Liver (tissue), 3 donors: ENCODE results near the gene SEMA4B.

ENCODE experiments used
- ATF3 ChIP-seq: IDR thresholded peaks from 2 replicates; pipeline ENCODE4 v1.6.1; 2016; ENCODE audit warnings: antibody characterized with exemption
- EGR1 ChIP-seq, 2 donors: IDR thresholded peaks; 2 replicates each; pipeline ENCODE4 v1.6.1; 2016 to 2018; ENCODE audit warnings: antibody characterized with exemption in 2 of 2, low read depth in 2 of 2
- JUND ChIP-seq, 2 donors: IDR thresholded peaks; 2 replicates each; pipeline ENCODE4 v1.6.1; 2016; ENCODE audit warnings: antibody characterized with exemption in 2 of 2
- RAD21 ChIP-seq, 2 donors: IDR thresholded peaks; 2 replicates each; pipeline ENCODE4 v1.6.1; 2016; ENCODE audit warnings: antibody characterized with exemption in 2 of 2, mild to moderate bottlenecking in 2 of 2
- SP1 ChIP-seq: IDR thresholded peaks from 2 replicates; pipeline ENCODE4 v1.6.1; 2018; ENCODE audit warnings: antibody characterized with exemption, mild to moderate bottlenecking
- TAF1 ChIP-seq: conservative IDR thresholded peaks from 2 replicates; pipeline ENCODE4 v1.6.1; 2016; ENCODE audit warnings: antibody characterized with exemption, mild to moderate bottlenecking
- YY1 ChIP-seq: IDR thresholded peaks from 2 replicates; pipeline ENCODE4 v1.6.1; 2016; ENCODE audit warnings: antibody characterized with exemption, mild to moderate bottlenecking
- TF ChIP-seq, protein P1 (sequence below): fragments of 150-350 bp; IDR thresholded peaks from 2 replicates; pipeline ENCODE4 v1.5.1; 2017; ENCODE audit warnings: improper control_type of control experiment, low read depth, low read length; ENCODE audit not compliant: missing input control
- TF ChIP-seq, protein P2 (sequence below): IDR thresholded peaks from 2 replicates; pipeline ENCODE4 v1.6.1; 2016; ENCODE audit warnings: antibody characterized with exemption
- TF ChIP-seq, protein P3 (sequence below): IDR thresholded peaks from 2 replicates; pipeline ENCODE4 v1.6.1; 2016; ENCODE audit warnings: antibody characterized with exemption, mild to moderate bottlenecking
- donor health status: healthy.
- donor health status: healthy.

DNA sequence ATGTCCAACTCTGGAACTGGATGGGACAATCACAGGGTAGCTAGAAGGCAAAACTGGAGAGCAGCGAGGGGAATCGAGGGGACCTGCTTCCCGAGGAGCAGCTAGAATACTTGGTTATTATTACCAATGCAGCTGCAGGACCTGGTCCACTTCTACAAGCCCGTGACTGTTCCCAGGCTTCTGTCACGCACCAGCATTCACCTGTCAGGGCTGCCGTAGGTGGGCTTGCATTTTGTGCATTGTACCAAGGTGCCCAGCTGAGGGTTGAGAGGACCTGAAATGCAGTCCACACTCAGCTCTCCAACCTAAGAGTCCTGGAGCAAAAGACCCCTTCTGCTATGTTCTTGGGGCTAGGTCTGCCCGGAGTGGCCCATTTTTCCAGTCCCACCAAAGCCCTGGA lies 2.3 kb downstream of the SEMA4B start:
- TF ChIP-seq, protein P1, sequence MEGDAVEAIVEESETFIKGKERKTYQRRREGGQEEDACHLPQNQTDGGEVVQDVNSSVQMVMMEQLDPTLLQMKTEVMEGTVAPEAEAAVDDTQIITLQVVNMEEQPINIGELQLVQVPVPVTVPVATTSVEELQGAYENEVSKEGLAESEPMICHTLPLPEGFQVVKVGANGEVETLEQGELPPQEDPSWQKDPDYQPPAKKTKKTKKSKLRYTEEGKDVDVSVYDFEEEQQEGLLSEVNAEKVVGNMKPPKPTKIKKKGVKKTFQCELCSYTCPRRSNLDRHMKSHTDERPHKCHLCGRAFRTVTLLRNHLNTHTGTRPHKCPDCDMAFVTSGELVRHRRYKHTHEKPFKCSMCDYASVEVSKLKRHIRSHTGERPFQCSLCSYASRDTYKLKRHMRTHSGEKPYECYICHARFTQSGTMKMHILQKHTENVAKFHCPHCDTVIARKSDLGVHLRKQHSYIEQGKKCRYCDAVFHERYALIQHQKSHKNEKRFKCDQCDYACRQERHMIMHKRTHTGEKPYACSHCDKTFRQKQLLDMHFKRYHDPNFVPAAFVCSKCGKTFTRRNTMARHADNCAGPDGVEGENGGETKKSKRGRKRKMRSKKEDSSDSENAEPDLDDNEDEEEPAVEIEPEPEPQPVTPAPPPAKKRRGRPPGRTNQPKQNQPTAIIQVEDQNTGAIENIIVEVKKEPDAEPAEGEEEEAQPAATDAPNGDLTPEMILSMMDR: no peak
- TF ChIP-seq TAF1: no peak
- TF ChIP-seq YY1: no peak
- no peak for TF ChIP-seq EGR1 (IDR thresholded peaks at IDR 0.05; ENCODE audit: low read depth in 2 of 2)
- no peak for TF ChIP-seq ATF3
- no peak for TF ChIP-seq SP1
- TF ChIP-seq, protein P2, sequence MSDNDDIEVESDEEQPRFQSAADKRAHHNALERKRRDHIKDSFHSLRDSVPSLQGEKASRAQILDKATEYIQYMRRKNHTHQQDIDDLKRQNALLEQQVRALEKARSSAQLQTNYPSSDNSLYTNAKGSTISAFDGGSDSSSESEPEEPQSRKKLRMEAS: no peak
- no peak for TF ChIP-seq JUND (IDR thresholded peaks at IDR 0.05)
- no peak for TF ChIP-seq RAD21 (IDR thresholded peaks at IDR 0.05)
- TF ChIP-seq, protein P3, sequence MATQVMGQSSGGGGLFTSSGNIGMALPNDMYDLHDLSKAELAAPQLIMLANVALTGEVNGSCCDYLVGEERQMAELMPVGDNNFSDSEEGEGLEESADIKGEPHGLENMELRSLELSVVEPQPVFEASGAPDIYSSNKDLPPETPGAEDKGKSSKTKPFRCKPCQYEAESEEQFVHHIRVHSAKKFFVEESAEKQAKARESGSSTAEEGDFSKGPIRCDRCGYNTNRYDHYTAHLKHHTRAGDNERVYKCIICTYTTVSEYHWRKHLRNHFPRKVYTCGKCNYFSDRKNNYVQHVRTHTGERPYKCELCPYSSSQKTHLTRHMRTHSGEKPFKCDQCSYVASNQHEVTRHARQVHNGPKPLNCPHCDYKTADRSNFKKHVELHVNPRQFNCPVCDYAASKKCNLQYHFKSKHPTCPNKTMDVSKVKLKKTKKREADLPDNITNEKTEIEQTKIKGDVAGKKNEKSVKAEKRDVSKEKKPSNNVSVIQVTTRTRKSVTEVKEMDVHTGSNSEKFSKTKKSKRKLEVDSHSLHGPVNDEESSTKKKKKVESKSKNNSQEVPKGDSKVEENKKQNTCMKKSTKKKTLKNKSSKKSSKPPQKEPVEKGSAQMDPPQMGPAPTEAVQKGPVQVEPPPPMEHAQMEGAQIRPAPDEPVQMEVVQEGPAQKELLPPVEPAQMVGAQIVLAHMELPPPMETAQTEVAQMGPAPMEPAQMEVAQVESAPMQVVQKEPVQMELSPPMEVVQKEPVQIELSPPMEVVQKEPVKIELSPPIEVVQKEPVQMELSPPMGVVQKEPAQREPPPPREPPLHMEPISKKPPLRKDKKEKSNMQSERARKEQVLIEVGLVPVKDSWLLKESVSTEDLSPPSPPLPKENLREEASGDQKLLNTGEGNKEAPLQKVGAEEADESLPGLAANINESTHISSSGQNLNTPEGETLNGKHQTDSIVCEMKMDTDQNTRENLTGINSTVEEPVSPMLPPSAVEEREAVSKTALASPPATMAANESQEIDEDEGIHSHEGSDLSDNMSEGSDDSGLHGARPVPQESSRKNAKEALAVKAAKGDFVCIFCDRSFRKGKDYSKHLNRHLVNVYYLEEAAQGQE: no peak
